Myocyte (in vitro differentiated cells): Measurements from ENCODE around the gene HADHA. TPM values are rescaled to one million over a fixed set of nuclear protein-coding genes. Genes with fewer than 3 reads are reported as not detected.
"Not testable (repeated sequence)": the region's sequence is repeated elsewhere in the genome, so short reads cannot be mapped to it uniquely, and the experiment has no call there.

Source experiments
- DNase-seq: peaks from one replicate; pipeline ENCODE4 v3.0.0-alpha.2; 2012; ENCODE audit warnings: low read depth
- total RNA-seq: library from RNA; depleted of rRNA; stranded (reverse); fragments of >200 nt; gene quantifications from 2 replicates; pipeline ENCODE4 v1.2.3, GENCODE V29; 2014

Gene HADHA
- total RNA-seq, 1 donor from 2014 or later: 137 TPM

DNA sequence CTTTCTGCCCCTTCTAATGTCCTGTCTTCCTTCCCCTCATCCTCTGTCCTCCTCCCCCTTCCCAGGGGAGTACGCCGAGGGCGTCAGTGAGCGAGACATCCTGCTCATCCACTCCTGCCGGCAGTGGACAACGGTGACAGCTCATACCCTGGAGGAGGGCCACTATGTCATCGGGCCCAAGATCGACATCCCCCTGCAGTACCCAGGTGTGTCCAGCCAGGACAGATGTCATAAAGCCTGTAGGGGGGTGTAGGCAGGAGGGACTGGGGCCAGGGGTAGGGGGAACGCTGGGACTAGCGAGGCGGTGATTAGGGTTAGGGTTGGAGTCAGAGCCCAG is 68.2 kb downstream of the HADHA start:
- DNase-seq: no peak

DNA sequence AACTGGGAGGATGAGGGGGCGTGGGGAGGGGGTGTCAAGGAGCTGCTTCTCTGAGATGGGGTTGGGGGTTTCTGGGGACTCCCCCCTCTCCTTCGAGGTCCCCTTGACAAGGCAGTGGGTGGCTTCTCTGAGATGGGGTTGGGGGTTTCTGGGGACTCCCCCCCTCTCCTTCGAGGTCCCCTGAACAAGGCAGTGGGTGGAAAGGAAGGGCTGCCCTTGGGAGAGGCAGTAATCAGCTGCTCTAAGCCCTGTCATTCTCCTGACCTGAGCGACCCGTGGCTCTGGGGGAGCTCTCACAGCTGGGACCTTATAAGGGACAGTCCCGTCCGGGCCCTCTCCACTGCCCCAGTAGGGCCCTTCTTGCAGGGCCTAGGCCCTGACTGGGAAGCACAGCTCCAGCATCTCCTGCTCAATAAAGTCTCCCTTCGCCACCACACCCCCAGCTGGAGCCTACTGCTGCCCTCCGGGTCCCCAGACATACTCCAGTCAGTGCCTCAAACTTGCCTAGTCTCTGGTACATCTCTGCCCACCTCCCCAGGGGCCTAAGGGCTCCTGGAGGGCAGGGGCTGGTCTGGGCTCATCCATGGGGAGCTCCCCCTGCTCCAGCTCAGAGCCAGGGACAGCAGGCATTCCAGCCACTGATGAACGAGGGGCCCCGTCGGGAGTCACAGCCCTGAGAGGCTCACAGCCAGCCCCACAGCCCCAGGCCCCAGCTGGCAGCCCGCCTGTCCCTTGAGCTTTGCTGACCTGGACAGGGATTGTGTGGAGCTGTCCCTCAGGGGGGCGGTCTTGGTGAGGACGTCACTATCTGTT is 68.8 kb downstream of the HADHA start:
- DNase-seq: peak; percentile 28

- DNase-seq: peak; percentile 93
These were observed 69.6 kb downstream of the HADHA start for GRCh38 chr2:26174691-26175465.

GRCh38 chr2:26173776-26174482 is 70.5 kb downstream of the HADHA start:
- no peak for DNase-seq

DNA sequence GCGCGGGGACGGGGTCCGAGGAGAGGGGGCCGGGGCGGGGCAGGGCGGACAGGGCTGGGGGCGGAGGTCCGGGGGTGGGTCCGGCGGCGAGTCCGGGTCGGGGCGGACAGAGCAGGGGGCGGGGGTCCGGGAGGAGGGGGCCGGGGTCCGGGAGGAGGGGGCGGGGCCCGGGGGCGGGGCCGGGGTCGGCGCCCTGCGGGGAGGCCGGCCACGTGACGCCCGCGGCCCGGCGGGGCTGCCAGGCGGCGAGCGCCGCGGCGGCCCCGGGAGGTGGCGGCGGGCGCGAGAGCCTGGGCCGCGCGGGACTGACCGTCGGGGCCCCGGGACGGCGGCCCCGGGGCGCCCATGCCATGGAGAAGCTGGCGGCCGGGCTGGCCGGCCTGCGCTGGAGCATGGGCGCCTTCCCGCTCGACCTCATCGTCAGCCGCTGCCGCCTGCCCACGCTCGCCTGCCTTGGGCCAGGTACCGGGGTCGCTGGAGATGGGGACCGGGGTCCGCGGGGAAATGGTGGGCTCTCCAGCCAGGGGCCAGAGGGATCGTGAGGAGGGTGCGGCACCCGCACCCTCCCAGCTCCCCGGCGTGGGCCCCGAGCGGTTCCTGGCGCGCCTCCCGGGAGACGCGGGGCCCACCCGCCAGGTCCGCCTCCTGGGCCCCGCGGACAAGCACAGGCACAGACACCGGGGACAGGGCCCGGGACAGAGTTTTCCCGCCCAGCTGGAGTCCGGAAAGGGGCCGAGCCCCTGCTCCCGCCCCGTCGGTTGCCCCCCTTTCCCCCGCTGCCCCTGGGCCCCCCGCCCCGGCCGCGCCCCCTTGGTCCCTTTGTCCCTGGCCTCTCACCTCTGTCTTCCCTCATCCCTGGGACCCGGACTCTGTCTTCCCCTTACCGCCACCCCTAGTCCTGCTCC is 71.3 kb downstream of the HADHA start, which contains the start of gene GAREM2:
TSS of gene GAREM2 (plus strand) at position 218 of the 905 bp plus-strand sequence. CDS start at position 351, 133 bp downstream.
- DNase-seq: no peak

DNA sequence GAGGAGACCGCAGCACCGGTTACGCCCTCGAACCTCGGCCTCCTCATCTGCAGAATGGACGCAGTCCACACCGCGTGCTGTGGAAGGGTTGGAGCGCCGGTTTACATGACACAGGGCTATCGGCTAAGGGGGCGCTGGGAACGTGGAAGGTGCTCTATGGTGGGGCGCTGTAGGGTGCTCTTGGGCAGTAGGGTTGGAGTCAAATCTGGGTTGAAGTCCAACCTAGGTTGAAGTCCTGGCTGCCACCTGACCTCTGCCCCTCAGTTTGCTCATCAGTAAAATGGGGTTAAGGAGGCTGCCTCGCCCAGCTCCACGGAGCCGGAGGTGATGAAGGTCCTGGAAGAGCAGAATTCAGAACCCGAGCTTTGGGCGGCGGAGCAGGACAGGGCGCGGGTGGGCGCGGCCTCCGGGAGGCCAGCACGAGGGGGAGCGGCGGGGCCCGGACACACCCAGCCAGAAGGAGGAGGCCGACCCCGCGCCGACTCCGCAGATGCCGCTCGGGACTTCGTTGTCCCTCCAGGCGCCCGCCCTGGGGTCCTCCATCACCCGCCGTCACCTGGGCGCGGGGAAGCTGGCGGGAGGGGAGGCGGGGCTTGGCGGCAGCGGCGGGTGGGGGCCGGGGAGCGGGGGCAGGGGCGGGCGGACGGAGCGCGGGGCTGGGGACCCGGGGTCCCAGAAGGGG is 72.1 kb downstream of the HADHA start:
- no peak for DNase-seq

- no peak for DNase-seq
These were observed 73.6 kb downstream of the HADHA start for GRCh38 chr2:26170795-26171194.

DNA sequence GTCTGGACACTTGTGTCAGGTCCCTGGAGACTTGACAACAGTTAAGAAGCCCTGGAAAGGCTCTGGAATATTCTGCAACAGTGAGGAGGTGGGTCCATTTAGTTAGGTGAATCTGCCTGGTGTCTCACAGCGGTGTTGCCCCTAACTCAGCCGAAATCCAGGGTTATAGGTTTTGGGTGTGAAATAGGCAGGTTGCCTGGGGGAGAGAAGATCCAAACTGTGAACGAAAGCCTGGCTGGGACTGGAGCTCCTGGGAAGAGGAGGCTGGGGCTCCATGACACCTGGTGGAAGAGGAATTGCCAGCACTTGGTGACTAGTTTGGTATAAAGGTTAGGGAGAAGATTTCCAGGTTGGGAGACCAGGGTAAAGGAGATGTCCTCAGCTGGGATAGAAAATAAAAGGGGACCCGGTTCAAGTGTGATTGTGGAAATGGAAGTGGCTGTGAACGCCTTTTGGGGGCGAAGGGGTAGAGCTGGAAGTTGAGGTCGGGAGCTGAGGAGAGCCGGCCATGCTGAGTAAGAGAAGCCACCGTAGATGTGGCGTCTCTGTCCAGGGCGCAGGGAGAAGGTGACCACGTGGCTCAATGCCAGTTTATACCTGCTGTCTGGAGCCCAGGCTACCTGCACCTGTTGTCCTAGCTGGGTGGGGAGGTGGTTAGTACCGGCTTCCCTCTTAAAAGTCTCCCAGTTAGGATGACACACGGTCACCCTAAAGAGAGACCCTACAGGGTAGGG is 74.6 kb downstream of the HADHA start:
- no peak for DNase-seq

- no peak for DNase-seq
These were observed 75.2 kb downstream of the HADHA start for GRCh38 chr2:26169226-26169625.

GRCh38 chr2:26168785-26169184 is 75.6 kb downstream of the HADHA start:
- DNase-seq: peak; percentile 9

DNA sequence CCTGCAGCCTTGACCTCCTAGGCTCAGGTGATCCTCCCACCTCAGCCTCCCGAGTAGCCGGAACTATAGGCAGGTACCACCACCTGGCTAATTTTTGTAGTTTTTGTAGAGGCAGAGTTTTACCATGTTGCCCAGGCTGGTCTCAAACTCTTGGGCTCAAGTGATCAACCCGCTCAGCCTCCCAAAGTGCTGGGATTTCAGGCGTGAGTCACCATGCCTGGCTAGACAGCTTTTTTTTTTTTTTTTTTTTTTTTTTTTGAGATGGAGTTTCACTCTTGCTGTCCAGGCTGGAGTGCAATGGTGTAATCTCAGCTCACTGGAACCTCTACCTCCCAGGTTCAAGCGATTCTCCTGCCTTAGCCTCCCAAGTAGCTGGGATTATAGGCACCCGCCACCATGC is 77.9 kb downstream of the HADHA start:
- DNase-seq: not testable (repeated sequence)

GRCh38 chr2:26165403-26165802 is 79.0 kb downstream of the HADHA start:
- DNase-seq: no peak

DNA sequence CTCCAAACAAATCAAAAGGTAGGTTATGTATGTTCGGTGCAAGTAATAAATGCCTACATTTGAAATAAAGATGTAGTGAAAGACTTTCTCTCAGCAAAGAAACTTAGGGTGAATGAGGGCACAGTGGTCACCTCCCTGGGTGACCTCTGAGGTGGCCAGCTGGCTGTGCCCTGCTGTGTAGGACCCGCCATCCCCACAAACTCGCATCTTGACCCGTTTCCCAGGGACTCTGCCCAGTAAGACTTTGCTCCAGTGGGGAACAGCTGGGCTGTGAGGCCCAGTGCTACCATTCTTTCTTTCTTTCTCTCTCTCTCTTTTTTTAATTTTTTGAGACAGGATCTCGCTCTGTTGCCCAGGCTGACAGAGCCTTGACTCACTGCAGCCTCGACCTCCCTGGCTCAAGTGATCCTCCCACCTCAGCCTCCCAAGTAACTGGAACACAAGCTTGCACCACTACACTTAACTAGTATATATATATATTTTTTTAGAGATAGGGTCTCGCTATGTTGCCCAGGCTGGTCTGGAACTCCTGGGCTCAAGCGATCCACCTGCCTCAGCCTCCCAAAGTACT is 79.7 kb downstream of the HADHA start:
- DNase-seq: no peak

DNA sequence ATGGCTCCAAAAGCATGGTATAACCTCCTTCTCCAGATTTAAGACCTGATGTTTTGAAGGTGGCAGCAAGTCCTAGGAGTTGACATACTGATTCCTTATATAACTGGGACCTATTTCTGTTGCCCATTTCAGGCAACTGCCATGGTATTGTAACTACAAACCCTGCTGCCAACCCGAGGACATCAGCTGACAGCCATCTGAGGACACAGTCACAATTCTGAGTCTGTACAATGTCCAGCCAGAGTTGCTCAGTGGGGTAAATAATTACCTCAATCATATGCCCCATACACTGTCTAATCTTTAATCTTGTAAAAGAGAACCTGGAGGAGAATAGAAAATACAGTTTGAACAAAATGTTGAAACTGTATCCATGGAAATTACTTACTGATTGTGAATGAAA is 80.2 kb downstream of the HADHA start:
- DNase-seq: no peak

DNA sequence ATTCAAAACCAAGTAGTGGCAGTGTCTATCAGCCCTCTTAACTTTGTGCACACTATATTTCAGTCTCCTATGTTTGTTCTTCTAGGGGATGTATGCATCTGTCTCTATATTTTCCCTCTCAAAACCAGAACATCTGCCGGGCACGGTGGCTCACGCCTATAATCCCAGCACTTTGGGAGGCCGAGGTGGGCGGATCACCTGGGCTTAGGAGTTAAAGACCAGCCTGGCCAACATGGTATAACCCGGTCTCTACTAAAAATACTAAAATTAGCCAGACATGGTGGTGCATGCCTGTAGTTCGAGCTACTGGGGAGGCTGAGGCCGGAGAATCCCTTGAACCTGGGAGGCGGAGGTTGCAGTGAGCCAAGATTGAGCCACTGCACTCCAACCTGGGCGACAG is 81.5 kb downstream of the HADHA start:
- no peak for DNase-seq

DNA sequence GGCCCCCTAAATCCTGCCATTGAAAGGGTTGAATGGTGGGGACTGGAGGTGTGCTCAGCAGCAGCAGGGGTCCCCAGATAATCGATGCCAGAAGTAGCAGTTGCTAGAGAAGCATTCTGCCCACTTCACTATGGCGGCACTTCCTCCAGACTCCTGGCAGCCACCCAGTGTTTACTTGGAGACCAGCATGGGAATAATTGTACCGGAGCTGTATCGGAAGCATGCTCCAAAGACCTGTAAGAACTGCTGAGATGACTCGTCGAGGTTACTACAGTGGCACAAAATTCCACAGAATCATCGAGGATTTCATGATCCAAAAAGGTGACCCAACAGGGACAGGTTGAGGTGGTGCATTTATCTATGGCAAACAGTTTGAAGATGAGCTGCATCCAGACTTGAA is 82.5 kb downstream of the HADHA start:
- DNase-seq: no peak

DNA sequence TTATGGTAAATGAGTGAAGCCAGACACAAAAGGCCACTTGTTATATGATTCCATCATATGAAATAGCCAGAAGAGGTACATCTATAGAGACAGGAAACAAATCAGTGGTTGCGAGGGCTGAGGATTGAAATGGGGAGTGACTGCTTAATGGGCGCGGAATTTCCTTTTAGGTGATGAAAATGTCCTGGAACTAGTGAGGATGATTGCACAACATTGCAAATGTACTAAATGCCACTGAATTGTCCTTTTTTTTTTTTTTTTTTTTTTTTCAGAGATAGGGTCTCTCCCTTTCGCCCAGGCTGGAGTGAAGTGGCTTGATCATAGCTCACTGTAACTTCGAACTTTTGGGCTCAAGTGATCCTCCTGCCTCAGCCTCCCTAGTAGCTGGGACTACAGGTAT is 86.9 kb downstream of the HADHA start:
- no peak for DNase-seq

DNA sequence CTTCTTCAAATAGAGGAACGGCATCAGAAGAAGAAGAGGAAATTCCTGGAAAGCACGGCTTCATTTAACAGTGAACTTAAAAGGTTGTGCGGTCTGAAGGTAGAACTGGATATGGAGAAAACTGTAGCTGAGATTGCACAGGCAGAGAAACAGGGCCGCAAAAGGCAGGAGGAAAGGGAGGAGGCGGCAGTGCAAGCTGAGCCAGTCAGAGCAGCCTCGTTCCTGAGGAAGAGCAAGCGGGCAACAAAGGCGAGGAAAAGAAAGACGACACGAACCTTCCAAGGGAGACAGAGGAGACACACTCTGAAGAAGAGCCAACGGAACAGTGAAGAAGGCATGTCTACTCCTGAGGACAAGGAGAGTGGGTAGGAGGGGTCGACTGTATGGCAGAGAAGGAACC is 94.2 kb downstream of the HADHA start:
- DNase-seq: no peak

DNA sequence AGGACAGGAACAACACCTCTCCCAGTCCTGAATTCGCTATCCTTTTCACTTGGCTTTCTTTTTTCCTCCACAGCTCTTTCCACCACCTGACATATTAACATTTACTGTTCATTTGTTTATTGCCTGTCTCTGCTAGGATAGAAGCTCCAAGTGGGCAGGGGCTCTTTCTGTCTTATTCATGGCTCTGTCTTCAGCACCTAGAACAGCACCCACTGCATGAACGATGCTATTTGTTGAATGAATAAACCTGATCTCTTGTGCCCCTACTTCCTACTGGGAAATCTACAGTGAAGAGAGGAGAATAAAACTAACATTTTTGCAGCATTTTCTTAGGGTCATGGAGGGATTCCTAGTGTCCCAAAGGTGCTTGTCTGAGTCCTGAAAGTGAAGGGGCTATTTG is 95.9 kb downstream of the HADHA start:
- peak; percentile 33 for DNase-seq
